ENCODE data around the gene PHF10. TPM values are rescaled to one million over a fixed set of nuclear protein-coding genes. Genes with fewer than 3 reads are reported as not detected.

The PHF10 gene
- total RNA-seq, 1 experiment from 2014 or later: 19.9 TPM

DNA sequence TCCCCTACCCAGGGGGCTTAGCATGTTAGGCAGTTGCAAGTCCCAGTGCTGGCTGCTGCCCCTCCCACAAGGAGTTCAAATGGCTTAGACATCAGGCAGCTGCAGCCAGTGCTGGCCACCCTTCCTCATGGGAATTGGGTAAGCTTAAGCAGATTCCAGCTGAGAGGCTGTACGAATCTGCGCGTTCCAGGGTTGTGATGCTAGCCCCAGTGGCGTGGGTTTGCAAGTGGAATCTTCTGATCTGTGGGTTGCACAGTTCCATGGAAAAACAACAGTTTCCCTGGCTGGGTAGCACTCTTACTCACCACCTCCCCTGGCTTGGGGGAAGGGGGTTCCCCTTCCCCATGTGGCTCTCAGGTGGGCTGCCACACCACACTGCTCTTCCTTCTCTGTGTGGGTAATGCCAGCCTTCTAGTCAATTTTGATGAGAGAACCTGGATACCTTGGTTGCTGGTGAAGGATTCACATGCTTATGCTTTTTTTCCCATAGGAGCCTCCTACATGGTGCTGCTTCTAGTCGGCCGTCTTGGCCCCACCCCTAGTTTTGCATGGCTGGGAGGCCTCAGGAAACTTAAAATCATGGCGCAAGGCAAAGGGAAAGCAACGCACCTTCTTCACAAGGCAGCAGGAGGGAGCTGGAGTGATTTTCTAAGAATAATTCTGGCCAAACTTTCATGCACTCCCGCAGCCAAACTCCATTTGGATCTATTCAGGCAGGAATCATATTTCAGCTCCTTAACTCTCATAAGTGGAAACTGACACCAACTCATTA is 14.1 kb upstream of the PHF10 start:
- Histone ChIP-seq H3K27me3 (ENCODE audit: control insufficient read depth, insufficient read depth, low read length) (no peaks in the 10 kb centered on the region), H3K4me3 (ENCODE audit: insufficient read depth, low read depth, low read length) (no peak overlapping the region), H3K36me3 (replicated peaks; ENCODE audit: control insufficient read depth, insufficient read depth, low read length) (no peaks in the 10 kb centered on the region)
- no peak for DNase-seq

DNA sequence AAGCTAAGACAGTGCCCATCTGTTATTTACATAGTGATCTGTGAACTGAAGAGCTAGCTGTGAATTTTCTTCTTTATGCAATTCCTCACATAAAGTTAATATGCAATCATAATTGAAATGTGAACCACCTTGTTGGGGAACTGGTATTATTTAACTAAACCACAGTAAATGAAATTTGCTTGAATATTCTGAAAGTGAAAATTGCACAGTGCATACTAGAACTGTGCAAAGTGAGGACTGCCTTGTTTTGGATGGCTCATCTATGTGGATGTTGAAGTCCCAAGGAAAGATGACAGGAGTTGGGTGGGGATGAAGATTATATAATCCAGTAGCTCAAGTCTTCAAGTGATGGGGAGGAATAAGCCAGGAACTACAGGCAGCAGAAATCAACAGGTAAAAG is 5.7 kb upstream of the PHF10 start:
- Histone ChIP-seq H3K27me3 (ENCODE audit: control insufficient read depth, insufficient read depth, low read length) (peaks cover 2% of the 10 kb centered on the region; the same call in 1 of the 2 replicates), H3K36me3 (replicated peaks; ENCODE audit: control insufficient read depth, insufficient read depth, low read length) (no peaks in the 10 kb centered on the region), H3K4me3 (ENCODE audit: insufficient read depth, low read depth, low read length) (no peak overlapping the region)
- DNase-seq: no peak

DNA sequence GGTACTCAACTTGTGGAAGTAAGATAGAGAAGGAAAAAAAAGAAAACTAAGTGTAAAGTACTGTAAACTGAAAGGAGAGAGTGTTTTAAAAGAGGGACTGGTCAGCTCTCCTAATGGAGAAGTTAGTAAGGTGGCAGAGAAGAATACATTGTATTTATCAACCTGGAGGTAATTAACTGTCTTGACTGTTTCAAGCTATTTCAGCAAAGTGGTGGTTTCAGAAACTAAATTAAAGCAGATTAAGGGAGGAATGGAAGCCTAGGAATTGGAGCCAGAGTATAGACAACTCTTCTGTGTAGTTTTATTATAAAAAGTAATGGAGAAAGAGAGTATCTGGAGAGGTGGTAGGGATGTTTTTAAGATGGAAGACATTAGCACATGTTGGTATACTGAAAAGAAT is 2.7 kb upstream of the PHF10 start:
- no peak for DNase-seq
- H3K36me3 ChIP-seq (replicated peaks; ENCODE audit: control insufficient read depth, insufficient read depth, low read length): no peaks in the 10 kb centered on the region
- H3K27me3 ChIP-seq (ENCODE audit: control insufficient read depth, insufficient read depth, low read length): peaks cover 2% of the 10 kb centered on the region; the same call in 1 of the 2 replicates
- no peak overlapping the region for H3K4me3 ChIP-seq (ENCODE audit: insufficient read depth, low read depth, low read length)

DNA sequence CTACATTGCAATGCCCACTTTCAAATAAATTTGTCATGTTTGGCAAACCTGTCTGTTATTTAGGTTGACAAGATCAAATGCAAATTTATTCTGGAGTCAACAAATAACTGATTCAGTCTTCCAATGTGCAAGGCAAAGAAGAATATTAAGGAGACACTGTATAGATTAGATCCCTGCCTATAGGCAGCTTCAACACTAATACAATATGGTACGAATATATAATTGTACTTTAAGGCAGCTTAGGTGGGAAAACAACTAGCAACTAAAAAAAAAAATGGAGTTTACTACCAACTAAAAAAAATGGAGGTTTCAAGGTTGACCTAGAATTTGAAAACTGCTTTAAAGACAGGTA is 1.7 kb upstream of the PHF10 start:
- no peak overlapping the region for H3K4me3 ChIP-seq (ENCODE audit: insufficient read depth, low read depth, low read length)
- H3K36me3 ChIP-seq (replicated peaks; ENCODE audit: control insufficient read depth, insufficient read depth, low read length): no peaks in the 10 kb centered on the region
- DNase-seq: no peak
- H3K27me3 ChIP-seq (ENCODE audit: control insufficient read depth, insufficient read depth, low read length): peaks cover 2% of the 10 kb centered on the region; the same call in 1 of the 2 replicates

DNA sequence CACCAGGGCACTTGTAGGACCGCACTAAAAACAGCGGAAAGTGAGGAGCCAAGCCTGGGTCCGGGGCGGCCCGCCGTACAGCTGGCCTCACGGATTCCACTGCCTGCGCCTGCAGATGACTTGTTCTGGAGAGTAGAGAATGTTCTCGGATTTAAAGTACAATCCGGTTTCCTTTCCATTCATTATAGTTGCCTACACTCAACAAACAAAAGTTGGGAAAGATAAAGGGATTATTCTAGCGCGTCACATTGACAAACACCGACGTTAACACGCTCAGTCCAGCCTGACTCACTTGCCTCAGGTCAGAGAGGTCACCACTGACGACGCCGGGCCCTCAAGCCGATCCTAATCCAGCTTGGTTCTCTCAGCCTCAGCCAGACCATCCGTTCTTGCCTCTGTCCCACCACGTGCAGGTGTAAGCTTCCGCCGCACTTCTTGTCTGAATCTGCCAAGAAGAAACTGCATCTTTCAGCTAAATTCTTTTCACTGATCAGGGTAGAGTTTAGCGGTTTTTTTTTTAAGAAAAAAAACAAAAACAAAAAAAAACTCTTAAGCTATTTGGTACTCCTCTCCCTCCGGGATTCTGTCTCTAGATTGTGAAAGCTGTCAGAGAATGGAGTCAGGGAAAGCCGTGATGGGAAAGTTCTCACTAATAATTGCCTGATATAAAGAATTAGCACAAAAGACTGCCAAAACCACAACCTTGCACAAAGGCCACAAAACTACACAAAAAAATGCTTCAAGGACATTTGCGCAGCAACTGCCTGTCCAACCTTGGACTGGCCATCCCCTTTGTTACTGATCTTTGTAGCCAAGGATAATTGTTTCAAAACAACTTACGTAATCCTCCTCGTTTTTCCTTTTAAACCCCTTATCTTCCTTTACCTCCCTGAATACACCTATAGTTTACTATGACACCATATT is 1.1 kb upstream of the PHF10 start:
- Histone ChIP-seq H3K27me3 (ENCODE audit: control insufficient read depth, insufficient read depth, low read length) (peaks cover 2% of the 10 kb centered on the region; the same call in 1 of the 2 replicates), H3K4me3 (ENCODE audit: insufficient read depth, low read depth, low read length) (peak overlapping the region; percentile 90), H3K36me3 (replicated peaks; ENCODE audit: control insufficient read depth, insufficient read depth, low read length) (no peaks in the 10 kb centered on the region)
- peak; percentile 68 for DNase-seq

DNA sequence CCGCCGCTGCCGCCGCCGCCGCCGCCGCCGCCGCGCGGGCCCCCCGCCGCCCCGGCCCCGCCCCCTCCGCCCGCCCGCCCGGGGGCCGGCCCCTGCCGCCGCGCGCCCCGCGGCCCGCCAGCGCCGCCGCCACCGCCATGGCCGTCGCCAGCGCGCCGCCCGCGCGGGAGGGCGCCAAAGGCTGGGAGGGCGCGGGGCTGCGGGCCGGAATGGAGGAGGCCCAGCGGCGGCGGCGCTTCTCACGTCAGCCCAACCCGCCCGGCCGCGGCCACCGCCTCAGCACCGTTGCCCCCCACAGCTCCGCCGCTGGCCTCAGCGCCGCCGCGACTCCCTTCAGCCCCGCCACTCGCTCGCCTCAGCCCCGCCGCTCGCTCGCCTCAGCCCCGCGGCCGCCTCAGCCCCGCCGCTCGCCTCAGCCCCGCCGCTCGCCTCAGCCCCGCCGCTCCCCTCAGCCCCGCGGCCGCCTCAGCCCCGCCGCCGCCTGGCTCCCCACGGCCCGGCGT is 258 bp downstream of the PHF10 start:
- H3K4me3 ChIP-seq (ENCODE audit: insufficient read depth, low read depth, low read length): peak overlapping the region; percentile 45

DNA sequence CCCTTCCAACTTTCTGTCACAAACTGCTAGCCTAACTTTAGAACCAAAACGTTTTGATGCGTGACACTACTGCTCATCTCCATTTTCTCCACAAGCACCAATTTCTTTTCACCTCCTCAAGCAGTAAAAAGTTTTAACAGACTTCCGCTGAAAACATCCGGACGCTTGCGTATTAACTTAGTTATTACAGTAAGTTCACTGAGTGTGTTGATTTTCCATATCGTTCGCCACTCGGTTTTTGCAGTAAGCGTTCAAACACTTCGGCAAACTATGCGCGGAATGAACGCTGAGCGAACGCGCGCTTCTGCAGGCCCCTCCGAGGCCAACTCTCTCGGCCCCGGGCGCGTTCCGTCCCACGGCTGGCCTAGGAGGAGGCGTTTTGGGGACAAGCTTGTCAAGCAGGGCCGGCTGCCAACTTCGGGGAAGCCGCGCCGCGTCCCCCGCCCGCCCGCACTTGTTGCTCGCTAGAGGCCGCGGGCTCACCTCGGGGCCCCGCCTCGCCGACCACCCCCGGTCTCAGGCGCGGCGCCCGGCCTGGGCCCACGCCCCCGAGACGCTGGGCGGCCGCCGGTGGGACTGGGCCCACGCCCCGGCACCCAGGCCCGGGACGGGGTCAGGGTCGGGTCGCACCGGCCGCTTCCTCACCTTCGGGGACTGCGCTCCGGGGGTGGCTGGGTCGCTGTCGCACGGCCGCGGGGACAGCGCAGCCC is 945 bp downstream of the PHF10 start:
- DNase-seq: peak; percentile 83
- H3K36me3 ChIP-seq (replicated peaks; ENCODE audit: control insufficient read depth, insufficient read depth, low read length): no peaks in the 10 kb centered on the region
- H3K27me3 ChIP-seq (ENCODE audit: control insufficient read depth, insufficient read depth, low read length): peaks cover 2% of the 10 kb centered on the region; the same call in 1 of the 2 replicates
- peak overlapping the region; percentile 63 for H3K4me3 ChIP-seq (ENCODE audit: insufficient read depth, low read depth, low read length)

More for the DNA sequence above, 258 bp downstream of the PHF10 start:
- Histone ChIP-seq H3K36me3 (replicated peaks; ENCODE audit: control insufficient read depth, insufficient read depth, low read length) (no peaks in the 10 kb centered on the region), H3K27me3 (ENCODE audit: control insufficient read depth, insufficient read depth, low read length) (peaks cover 2% of the 10 kb centered on the region; the same call in 1 of the 2 replicates)
- DNase-seq: peak; percentile 89

DNA sequence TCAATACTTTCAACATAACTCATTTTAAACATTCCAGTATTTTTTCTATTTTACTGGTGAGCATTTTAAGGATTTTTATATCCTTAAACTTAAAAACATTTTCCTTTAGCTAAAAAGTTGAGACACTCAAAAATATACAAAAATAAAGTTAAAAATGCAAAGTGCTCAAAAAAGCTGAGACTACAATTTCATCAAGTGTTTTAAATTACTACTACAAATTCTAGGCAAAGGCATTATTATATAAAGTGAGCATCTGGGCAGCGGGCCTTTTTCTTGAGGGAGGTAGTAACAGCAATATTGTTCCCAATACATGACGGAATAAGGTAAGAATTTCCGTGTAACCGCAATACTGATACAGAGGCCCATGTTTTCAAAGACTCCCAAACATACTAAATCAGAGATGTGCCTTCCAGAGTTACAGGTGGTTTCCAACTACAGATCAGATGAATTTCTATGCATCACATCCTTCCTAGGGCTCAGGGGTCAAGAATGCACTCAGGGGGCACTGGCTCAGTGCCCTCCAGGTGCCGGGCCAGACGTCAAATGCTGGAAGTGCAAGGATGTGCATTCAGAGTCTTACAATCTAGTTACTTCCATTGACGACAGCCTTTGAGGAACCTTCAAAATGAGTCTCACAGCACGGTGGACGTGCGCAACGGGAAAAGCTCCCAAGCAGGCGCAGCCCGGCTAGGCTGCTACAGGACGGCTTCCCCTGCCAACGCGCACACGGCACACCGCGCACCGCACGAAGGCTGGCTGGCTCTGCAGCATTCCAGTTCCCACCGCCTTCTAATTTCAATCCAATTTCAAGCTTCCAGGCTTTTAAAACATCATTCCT is 1.7 kb downstream of the PHF10 start:
- DNase-seq: peak; percentile 62
- peaks cover 2% of the 10 kb centered on the region; the same call in 1 of the 2 replicates for H3K27me3 ChIP-seq (ENCODE audit: control insufficient read depth, insufficient read depth, low read length)
- H3K36me3 ChIP-seq (replicated peaks; ENCODE audit: control insufficient read depth, insufficient read depth, low read length): no peaks in the 10 kb centered on the region
- H3K4me3 ChIP-seq (ENCODE audit: insufficient read depth, low read depth, low read length): peak overlapping the region; percentile 63

DNA sequence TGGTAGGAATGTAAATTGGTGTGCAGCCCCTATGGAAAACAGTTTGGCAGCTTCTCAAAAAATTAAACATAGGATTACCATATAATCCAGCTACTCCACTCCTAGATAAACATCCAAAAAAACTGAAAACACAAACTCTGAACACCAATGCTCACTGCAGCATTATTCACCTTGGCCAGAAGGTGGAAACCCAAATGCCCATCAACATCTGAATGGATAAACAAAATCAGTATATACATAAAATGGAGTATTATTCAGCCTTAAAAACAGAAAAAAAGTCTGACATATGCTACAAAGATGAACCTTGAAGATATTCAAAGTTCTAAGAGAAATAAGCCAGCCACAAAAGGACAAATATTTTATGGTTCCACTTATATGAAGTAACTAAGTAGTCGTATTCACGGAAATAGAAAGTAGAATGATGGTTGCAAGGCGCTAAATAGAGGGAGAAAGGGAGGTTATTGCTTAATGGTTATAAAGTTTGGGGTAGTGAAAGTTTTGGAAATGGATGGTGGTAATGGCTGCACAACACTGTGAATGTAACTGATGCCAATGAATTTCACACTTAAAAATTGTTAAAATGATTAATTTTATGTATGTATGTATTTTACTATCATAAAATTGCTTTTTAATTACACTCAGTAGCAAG is 4.0 kb downstream of the PHF10 start:
- Histone ChIP-seq H3K4me3 (ENCODE audit: insufficient read depth, low read depth, low read length) (no peak overlapping the region), H3K27me3 (ENCODE audit: control insufficient read depth, insufficient read depth, low read length) (peaks cover 2% of the 10 kb centered on the region; the same call in 1 of the 2 replicates), H3K36me3 (replicated peaks; ENCODE audit: control insufficient read depth, insufficient read depth, low read length) (peaks cover 3% of the 10 kb centered on the region)
- DNase-seq: no peak

DNA sequence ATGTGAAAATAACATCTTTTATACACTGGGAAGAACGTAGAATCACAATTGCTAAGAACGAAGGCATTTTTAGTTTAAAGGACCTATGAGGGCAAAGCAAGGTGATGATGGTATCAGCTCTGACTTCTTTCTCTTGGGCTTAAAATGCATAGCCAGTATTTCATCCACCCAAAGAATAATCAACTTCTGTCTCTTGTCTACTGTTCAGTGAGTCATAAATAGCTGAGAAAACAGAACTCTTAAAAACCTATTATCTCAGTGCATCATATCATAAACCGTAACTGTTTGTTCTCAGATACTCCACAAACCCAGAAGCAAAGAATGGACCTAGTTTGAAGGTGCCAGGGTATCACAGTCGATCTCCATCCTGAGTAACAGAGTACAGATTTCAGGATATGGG is 5.2 kb downstream of the PHF10 start:
- no peak for DNase-seq
- no peak overlapping the region for H3K4me3 ChIP-seq (ENCODE audit: insufficient read depth, low read depth, low read length)
- H3K27me3 ChIP-seq (ENCODE audit: control insufficient read depth, insufficient read depth, low read length): no peaks in the 10 kb centered on the region
- peaks cover 7% of the 10 kb centered on the region for H3K36me3 ChIP-seq (replicated peaks; ENCODE audit: control insufficient read depth, insufficient read depth, low read length)

DNA sequence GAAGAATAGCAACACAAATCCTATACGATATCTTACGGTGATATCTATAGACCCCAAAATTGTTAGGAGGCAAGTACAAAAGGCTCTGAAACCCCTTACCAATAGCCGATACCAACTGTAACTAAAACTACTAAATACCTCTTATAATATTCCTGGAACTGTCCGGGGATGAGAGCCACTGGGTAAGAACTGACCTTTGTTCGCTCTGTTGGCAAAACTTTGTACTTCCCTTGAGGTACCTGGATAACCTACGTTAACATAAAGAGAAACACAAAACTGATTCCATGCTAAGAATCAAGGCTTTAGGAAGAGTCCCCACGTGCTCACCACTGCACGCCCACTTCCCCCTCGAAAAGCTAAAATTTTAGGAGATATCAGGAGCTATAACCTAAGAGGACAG is 9.7 kb downstream of the PHF10 start:
- no peak for DNase-seq

DNA sequence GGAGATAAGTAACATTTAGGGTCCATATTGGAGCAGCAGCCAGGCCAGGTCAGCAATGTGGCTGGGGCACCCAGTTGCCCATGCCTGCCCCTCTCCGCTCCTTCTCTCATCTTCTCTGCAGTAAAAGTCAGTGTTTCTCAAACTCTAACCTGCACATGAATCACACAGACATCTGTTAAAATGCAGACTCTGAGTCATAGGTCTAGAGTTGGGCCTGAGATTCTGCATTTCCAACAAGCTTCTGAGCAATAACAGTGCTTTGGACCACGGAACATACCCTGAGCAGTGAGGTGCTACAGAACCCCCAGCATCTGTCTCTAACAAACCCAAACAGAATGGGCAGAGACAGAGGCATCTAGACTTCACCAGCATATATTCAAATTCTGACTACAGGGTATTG is 10.1 kb downstream of the PHF10 start:
- DNase-seq: no peak
- Histone ChIP-seq H3K36me3 (replicated peaks; ENCODE audit: control insufficient read depth, insufficient read depth, low read length) (peaks cover 13% of the 10 kb centered on the region), H3K4me3 (ENCODE audit: insufficient read depth, low read depth, low read length) (no peak overlapping the region), H3K27me3 (ENCODE audit: control insufficient read depth, insufficient read depth, low read length) (no peaks in the 10 kb centered on the region)

More for the DNA sequence above, 9.7 kb downstream of the PHF10 start:
- Histone ChIP-seq H3K27me3 (ENCODE audit: control insufficient read depth, insufficient read depth, low read length) (no peaks in the 10 kb centered on the region), H3K4me3 (ENCODE audit: insufficient read depth, low read depth, low read length) (no peak overlapping the region), H3K36me3 (replicated peaks; ENCODE audit: control insufficient read depth, insufficient read depth, low read length) (peaks cover 13% of the 10 kb centered on the region)

DNA sequence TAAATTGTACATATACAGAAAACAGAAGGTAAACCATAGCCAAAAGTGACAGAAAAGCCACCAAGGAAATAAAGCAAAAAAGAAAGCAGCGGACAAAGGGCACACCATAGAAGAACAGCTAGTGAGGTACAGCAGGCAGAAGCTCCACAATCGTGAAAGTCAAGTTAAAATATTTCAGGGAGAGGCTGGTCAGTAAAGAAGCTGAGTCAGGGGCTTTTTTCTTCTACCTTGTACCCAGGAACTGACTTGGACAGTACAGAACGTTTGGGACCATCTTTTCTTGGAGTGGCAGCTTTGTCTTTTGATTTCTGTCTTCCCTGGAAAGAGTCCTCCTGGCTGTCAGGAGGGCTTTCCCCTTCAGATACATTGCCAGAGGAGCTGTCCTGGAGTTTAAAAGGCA is 14.3 kb downstream of the PHF10 start:
- Histone ChIP-seq H3K27me3 (ENCODE audit: control insufficient read depth, insufficient read depth, low read length) (no peaks in the 10 kb centered on the region), H3K4me3 (ENCODE audit: insufficient read depth, low read depth, low read length) (no peak overlapping the region), H3K36me3 (replicated peaks; ENCODE audit: control insufficient read depth, insufficient read depth, low read length) (peaks cover 11% of the 10 kb centered on the region)
- no peak for DNase-seq
